Activated CD8-positive, alpha-beta memory T cell treated with anti-CD3 and anti-CD28 coated beads for 36 hours (primary cell): ENCODE data around the gene WDR59. TPM values are rescaled to one million over a fixed set of nuclear protein-coding genes. Genes with fewer than 3 reads are reported as not detected.

Source experiments
- CTCF ChIA-PET: fragments of 350-600 bp; sonication (Branson Sonifier 250); formaldehyde crosslinking; loops from one replicate; lab custom pipeline; 2021; ENCODE audit warnings: antibody characterized with exemption; lab: Charles Lee
- POLR2A ChIA-PET: fragments of 350-600 bp; sonication (Branson Sonifier 250); formaldehyde crosslinking; loops from one replicate; lab custom pipeline; 2021; ENCODE audit warnings: antibody characterized with exemption; lab: Charles Lee
- total RNA-seq, 2 experiments: library from RNA; stranded (reverse); gene quantifications; one replicate each; pipeline ENCODE4 v1.2.3, GENCODE V29; 2021

Gene WDR59
- total RNA-seq, 2 experiments from 2014 or later: 61.0 to 61.1 TPM

DNA sequence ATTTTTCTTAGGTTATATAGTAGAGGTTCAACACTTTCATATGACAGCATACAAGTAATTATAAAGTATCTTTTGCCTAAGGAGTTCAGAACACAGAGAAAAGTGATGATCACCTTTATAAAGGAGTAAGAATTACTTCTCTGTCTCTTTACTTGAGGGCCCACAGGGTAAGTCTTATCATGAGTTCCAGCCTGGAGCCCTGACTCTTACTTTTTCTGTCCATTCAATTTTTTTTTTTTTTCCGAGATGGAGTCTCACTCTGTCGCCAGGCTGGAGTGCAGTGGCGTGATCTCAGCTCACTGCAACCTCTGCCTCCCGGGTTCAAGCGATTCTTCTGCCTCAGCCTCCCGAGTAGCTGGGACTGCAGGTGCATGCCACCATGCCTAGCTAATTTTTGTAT, 28.2 kb upstream of the WDR59 start:
- CTCF ChIA-PET: interaction anchor here (1.1 kb wide), 1 partner anchor 84 kb away, joined by 3 read pairs; no protein-coding TSS in a partner anchor
- POLR2A ChIA-PET: interaction anchor here (0.7 to 1.0 kb wide), 2 partner anchors 14 to 27 kb away, joined by 3 read pairs; no protein-coding TSS in a partner anchor

DNA sequence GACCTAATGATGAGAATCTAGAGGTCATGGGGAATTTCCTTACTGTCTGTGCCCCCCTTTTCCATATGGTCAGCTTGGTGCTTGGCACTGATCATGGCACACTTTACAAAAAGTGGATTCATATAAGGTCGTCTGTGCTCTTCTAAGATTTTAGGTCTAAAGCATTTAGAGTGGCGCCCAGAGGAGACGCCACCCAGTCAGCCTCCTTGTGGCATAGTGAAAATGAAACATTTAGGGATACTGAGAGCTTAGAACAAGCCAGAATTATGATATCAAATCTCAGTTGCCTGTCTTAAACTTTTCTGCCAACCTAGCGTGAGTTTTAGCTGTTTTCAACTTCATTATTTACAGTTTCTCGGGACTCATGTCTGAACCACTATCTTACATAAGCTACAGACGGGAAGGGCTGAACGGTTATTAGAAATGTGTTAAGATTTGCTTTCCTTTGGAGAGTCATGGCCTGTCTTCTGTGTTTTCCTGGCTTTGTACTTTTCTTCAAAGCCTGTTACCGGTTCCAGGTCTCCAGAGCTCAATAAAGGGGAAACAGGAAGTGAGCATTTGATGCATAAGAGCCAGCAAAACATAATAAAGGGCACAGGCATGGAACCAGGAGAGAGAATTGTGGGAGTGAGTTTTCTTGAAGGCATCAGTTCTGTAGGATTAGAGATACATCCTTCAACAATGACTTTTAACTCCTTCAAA, 27.6 kb upstream of the WDR59 start:
- ChIA-PET CTCF (interaction anchor here (0.6 to 2.5 kb wide), 7 partner anchors 14 to 375 kb away, joined by 3 to 8 read pairs (median 3); partner anchors contain the start of gene ZNRF1), POLR2A (interaction anchor here (1.0 to 1.7 kb wide), 4 partner anchors 13 to 99 kb away, joined by 3 to 5 read pairs (median 4); no protein-coding TSS in a partner anchor)

GRCh38 chr16:75011634-75012307, 26.8 kb upstream of the WDR59 start:
- ChIA-PET POLR2A (interaction anchor here (1.4 to 1.7 kb wide), 3 partner anchors 64 to 99 kb away, joined by 4 to 5 read pairs (median 4); no protein-coding TSS in a partner anchor), CTCF (interaction anchor here (1.0 to 2.5 kb wide), 6 partner anchors 13 to 100 kb away, joined by 3 to 8 read pairs (median 4); partner anchors contain the start of gene ZNRF1)

DNA sequence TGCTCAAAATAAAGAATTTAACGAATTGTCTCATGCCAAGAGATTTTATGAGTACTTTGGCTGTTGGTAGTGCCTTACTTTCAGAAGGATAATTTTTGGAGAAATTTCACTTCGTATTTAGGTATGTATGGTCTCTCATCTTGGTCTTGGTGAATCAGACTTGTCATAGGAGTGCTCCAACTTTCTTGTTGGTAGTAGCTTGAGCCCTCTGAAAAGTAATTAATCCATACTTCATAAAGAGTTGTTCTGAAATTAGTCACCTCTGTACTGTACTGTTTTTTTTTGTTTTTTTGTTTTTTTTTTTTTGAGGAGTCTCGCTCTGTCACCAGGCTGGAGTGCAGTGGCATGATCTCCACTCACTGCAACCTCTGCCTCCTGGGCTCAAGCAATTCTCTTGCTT, 25.5 kb upstream of the WDR59 start:
- ChIA-PET CTCF (interaction anchor here (1.5 to 2.5 kb wide), 3 partner anchors 12 to 101 kb away, joined by 5 to 8 read pairs (median 8); partner anchors contain the start of gene ZNRF1), POLR2A (no interaction called here)

DNA sequence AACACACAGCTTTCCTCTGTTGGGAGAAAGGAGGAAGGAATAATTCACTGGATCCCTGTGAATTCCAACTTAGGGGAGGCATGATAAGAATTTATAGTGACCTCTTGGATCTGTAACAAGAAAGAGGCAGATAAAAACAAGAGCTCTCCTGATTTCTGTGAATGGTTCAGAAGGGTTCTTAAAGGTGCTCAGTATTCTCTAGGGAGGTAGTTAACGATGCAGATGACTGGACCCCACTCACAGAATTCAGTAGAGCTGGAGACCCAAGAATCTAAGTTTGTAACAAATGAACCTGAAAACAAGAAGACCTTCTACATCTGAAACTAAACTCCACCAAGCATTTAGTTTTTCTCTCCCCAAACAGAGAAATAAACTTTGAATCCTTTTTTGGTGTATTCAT, 22.5 kb upstream of the WDR59 start:
- ChIA-PET POLR2A (no interaction called here), CTCF (interaction anchor here (1.6 to 1.8 kb wide), 2 partner anchors 9 to 104 kb away, joined by 6 to 8 read pairs; partner anchors contain the start of gene ZNRF1)

GRCh38 chr16:75005697-75006096, 20.8 kb upstream of the WDR59 start:
- POLR2A ChIA-PET: no interaction called here
- CTCF ChIA-PET: interaction anchor here (0.9 to 3.9 kb wide), 2 partner anchors 39 to 106 kb away, joined by 3 to 16 read pairs; no protein-coding TSS in a partner anchor

DNA sequence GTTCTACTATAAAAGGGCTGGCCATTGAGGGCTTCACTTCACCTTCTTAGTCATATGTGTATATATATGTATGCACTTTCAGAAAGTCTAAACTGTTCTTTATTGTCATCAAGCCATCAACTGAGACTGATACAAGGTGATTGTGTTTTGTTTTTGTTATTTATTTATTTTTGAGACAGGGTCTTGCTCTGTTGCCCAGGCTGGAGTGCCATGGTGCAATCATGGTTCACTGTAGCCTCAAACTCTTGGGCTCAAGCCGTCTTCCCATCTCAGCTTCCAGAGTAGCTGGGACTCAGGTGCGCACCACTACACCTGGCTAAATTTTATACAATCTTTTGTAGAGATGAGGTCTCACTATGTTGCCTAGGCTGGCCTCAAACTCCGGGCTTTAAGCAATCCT, 19.5 kb upstream of the WDR59 start:
- ChIA-PET POLR2A (interaction anchor here (0.5 kb wide), 1 partner anchor 513 kb away, joined by 3 read pairs; no protein-coding TSS in a partner anchor), CTCF (interaction anchor here (3.9 kb wide), 1 partner anchor 107 kb away, joined by 16 read pairs; no protein-coding TSS in a partner anchor)

GRCh38 chr16:75003931-75004330, 19.0 kb upstream of the WDR59 start:
- ChIA-PET CTCF (interaction anchor here (3.9 kb wide), 1 partner anchor 107 kb away, joined by 16 read pairs; no protein-coding TSS in a partner anchor), POLR2A (no interaction called here)

DNA sequence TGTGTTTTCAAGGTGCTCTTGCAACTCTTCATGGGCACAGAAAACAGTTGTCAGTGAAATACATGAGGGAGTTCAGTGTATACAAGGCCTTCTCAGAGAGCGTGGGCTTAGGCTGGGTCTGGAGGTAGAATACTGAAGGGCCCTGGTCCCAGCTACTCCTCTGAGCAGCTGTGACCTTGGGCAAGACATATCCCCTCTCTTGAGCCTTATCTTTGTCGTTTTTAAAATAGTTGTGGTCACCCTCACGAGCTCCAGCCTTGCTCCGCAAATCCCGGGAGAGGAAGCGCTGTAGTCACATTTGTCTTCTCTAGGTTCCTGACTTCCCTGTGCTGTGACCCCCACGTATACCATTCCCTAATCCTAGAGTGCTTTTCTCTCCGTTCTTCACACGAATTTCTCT, 17.6 kb upstream of the WDR59 start:
- CTCF ChIA-PET: interaction anchor here (3.9 kb wide), 1 partner anchor 109 kb away, joined by 16 read pairs; no protein-coding TSS in a partner anchor
- POLR2A ChIA-PET: no interaction called here

DNA sequence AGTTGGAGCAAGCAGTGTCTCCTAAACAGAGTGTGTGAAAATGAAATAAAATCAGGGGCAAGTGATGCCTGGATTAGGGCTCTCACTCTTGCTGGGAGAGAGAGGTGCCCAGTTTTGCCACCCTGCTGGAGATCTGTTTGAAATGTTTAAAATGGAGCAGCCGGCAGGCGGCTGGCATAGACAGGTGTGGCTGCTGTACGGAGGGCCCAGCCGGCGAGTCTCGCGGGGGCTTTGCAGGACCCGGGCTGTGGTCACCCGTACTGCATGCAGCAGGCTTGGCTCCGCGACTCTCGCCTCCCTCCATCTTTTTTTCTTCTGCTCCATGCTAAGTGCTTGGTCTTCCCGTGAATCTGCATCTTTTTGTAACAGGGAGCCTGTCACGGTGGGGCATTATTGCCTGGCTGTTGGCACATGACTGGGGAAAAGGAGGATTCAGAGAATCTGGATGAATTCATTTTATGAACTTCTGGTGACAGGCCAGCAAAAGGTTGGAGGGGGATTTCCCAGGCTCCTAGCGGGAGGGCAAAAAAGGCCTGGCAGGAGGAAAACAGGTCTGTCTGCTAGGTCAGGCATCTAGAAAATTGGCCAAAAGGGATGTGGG, 15.7 kb upstream of the WDR59 start:
- ChIA-PET CTCF (interaction anchor here (9.2 kb wide), 1 partner anchor 110 kb away, joined by 107 read pairs; no protein-coding TSS in a partner anchor), POLR2A (no interaction called here)

- ChIA-PET CTCF (interaction anchor here (9.2 kb wide), 1 partner anchor 111 kb away, joined by 107 read pairs; no protein-coding TSS in a partner anchor), POLR2A (interaction anchor here (1.1 to 2.1 kb wide), 2 partner anchors 13 to 111 kb away, joined by 3 to 16 read pairs; no protein-coding TSS in a partner anchor)
Measured at GRCh38 chr16:74999609-75000480, 14.9 kb upstream of the WDR59 start.

DNA sequence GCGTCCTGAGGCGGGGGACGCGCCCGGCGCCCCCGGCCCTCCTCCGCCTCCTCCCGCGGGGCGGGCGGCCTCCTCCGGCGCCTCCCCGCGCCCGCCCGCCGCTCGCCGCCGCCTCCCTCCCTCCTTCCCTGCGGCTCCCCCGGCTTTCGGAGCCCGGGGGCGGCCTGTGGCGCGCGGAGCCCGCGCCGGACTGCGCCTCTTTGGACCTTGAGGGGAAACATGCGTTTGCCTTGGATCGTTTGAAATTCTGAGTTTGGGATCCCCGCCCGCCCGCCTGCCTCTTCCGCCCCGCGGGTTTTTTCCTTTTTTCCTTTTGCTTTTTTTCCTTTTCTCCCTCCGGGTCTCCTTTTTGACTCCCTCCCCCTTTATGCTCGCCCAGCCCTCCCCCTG, 14.3 kb upstream of the WDR59 start:
- ChIA-PET CTCF (interaction anchor here (9.2 kb wide), 1 partner anchor 111 kb away, joined by 107 read pairs; no protein-coding TSS in a partner anchor), POLR2A (interaction anchor here (1.1 to 2.1 kb wide), 2 partner anchors 14 to 112 kb away, joined by 3 to 16 read pairs; no protein-coding TSS in a partner anchor)

GRCh38 chr16:74998481-74999218, 13.7 kb upstream of the WDR59 start, which contains the start of gene ZNRF1:
ZNRF1 (plus strand) TSS chr16:74999024; CDS start chr16:74999672, 648 bp downstream.
- ChIA-PET CTCF (interaction anchor here (0.6 to 9.2 kb wide), 13 partner anchors 9 to 446 kb away, joined by 3 to 107 read pairs (median 4); partner anchors contain the start of gene WDR59), POLR2A (interaction anchor here (1.1 to 2.1 kb wide), 5 partner anchors 14 to 112 kb away, joined by 3 to 16 read pairs (median 8); partner anchors contain the start of gene WDR59)

DNA sequence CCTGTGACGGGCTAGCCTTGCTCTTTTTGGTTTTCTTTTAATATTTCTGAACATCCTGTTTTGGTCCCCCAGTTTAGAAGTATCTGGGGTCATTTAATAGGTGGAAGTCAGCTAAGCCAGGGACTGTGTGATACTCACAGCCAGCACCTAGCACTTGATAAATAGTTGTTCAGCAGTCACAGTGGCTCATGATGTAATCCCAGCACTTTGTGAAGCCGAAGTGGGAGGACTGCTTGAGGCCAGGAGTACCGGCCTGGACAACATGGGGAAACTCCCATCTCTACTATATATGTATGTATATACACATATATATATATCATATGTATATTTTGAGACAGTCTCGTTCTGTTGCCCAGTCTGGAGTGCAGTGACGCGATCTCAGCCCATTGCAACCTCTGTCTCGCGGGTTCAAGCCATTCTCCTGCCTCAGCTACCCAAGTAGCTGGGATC, 12.1 kb upstream of the WDR59 start:
- ChIA-PET CTCF (interaction anchor here (1.8 to 9.2 kb wide), 3 partner anchors 10 to 114 kb away, joined by 6 to 107 read pairs (median 8); no protein-coding TSS in a partner anchor), POLR2A (no interaction called here)

DNA sequence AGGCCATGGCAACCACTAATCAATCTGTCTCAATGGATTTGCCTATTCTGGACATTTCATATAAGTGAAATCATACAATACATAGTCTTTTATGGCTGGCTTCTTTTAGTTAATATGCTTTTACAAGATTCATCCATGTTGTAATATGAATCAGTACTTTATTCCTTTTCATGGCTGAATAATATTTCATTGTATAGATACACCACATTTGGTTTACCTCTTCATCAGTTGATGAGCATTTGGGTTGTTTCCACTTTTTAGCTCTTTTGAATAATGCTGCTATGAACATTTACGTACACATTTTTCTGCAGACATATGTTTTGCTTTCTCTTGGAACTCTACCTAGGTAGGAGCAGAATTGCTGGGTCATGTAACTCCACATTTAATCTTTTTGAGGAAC, 11.1 kb upstream of the WDR59 start:
- CTCF ChIA-PET: interaction anchor here (9.2 kb wide), 1 partner anchor 115 kb away, joined by 107 read pairs; no protein-coding TSS in a partner anchor
- POLR2A ChIA-PET: no interaction called here

GRCh38 chr16:74991593-74992403, 6.9 kb upstream of the WDR59 start:
- ChIA-PET CTCF (interaction anchor here (9.2 kb wide), 1 partner anchor 119 kb away, joined by 107 read pairs; no protein-coding TSS in a partner anchor), POLR2A (no interaction called here)
